Activated naive CD4-positive, alpha-beta T cell treated with anti-CD3 and anti-CD28 coated beads, Interleukin-2, amount 50 U/mL, for 24 hours (primary cell): ENCODE measurements around the gene COL8A1.
"Not testable (repeated sequence)": the region's sequence is repeated elsewhere in the genome, so short reads cannot be mapped to it uniquely, and the experiment has no call there.

ENCODE experiments used
- H3K27ac Mint-ChIP-seq: one replicate; pipeline ENCODE4 v1.8.0; 2021; ENCODE audit warnings: mild to moderate bottlenecking, mixed read lengths
- H3K27me3 Mint-ChIP-seq: one replicate; pipeline ENCODE4 v1.8.0; 2021; ENCODE audit warnings: mixed read lengths
- H3K36me3 Mint-ChIP-seq: one replicate; pipeline ENCODE4 v1.8.0; 2021; ENCODE audit warnings: mixed read lengths
- H3K4me1 Mint-ChIP-seq: one replicate; pipeline ENCODE4 v1.8.0; 2021; ENCODE audit warnings: mixed read lengths
- H3K4me3 Mint-ChIP-seq: one replicate; pipeline ENCODE4 v1.8.0; 2021; ENCODE audit warnings: mild to moderate bottlenecking, mixed read lengths
- H3K9me3 Mint-ChIP-seq: one replicate; pipeline ENCODE4 v1.8.0; 2021; ENCODE audit warnings: mixed read lengths

The COL8A1 gene

GRCh38 chr3:99638167-99638948 lies at the start of gene COL8A1:
TSS of gene COL8A1 (plus strand) at chr3:99638594. CDS start at chr3:99790683, 152,089 bp downstream.
- H3K36me3 Mint-ChIP-seq, result no peaks in the 10 kb centered on the region
- peaks cover 45% of the 10 kb centered on the region for H3K27me3 Mint-ChIP-seq
- H3K4me1 Mint-ChIP-seq, result peaks cover 18% of the 10 kb centered on the region
- H3K27ac Mint-ChIP-seq, result no peak within 1 kb of the TSS
- peak within 1 kb of the TSS; percentile 47 for H3K4me3 Mint-ChIP-seq
- H3K9me3 Mint-ChIP-seq, result no peaks in the 10 kb centered on the region

DNA sequence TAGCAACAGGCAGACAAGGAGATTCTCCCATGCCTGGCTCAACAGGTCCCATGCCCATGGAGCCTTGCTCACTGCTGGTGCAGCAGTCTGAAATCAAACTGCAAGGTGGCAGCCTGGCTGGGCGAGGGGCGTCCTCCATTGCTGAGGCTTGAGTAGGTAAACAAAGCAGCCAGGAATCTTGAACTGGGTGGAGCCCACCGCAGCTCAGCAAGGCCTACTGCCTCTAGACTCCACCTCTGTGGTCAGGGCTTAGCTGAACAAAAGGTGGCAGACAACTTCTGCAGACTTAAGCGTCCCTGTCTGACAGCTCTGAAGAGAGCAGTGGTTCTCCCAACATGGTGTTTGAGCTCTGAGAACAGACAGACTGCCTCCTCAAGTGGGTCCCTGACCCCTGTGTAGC lies 49.2 kb upstream of the COL8A1 start:
- not testable (repeated sequence) for H3K4me1 Mint-ChIP-seq, H3K27me3 Mint-ChIP-seq, H3K4me3 Mint-ChIP-seq, H3K9me3 Mint-ChIP-seq, H3K36me3 Mint-ChIP-seq, H3K27ac Mint-ChIP-seq

- Mint-ChIP-seq H3K27me3 (no peaks in the 10 kb centered on the region), H3K4me3 (no peak overlapping the region), H3K9me3 (no peaks in the 10 kb centered on the region), H3K4me1 (no peaks in the 10 kb centered on the region), H3K36me3 (no peaks in the 10 kb centered on the region), H3K27ac (no peak overlapping the region)
Observed at GRCh38 chr3:99599894-99600293, 38.5 kb upstream of the COL8A1 start.

DNA sequence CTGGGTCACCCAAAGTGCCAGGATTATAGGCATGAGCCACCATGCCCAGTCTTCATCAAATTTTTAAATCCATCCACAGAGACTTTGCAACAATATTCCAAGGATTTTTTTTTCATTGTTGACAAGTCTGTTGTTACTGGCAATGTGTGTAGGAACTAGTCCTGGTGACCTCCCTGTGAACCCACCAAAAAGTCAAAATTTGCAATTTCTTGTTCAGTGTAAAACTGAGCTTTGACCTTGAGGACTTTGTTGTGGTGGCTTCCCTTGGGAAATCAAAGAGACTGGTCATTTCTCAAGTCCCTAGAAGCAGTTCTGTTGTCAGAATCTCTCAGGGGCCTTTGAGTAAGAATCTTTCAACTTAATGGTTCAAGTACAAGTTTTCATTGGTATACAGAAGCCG lies 36.9 kb upstream of the COL8A1 start:
- no peak overlapping the region for H3K27ac Mint-ChIP-seq
- H3K4me3 Mint-ChIP-seq, result no peak overlapping the region
- H3K4me1 Mint-ChIP-seq, result no peaks in the 10 kb centered on the region
- H3K27me3 Mint-ChIP-seq, result no peaks in the 10 kb centered on the region
- H3K36me3 Mint-ChIP-seq, result no peaks in the 10 kb centered on the region
- no peaks in the 10 kb centered on the region for H3K9me3 Mint-ChIP-seq

- H3K4me1 Mint-ChIP-seq, result no peaks in the 10 kb centered on the region
- H3K27me3 Mint-ChIP-seq, result no peaks in the 10 kb centered on the region
- H3K36me3 Mint-ChIP-seq, result no peaks in the 10 kb centered on the region
- no peaks in the 10 kb centered on the region for H3K9me3 Mint-ChIP-seq
- H3K27ac Mint-ChIP-seq, result no peak overlapping the region
- H3K4me3 Mint-ChIP-seq, result no peak overlapping the region
Observed at GRCh38 chr3:99602183-99602582, 36.2 kb upstream of the COL8A1 start.

- Mint-ChIP-seq H3K36me3 (no peaks in the 10 kb centered on the region), H3K4me3 (no peak overlapping the region), H3K9me3 (peaks cover 5% of the 10 kb centered on the region), H3K4me1 (no peaks in the 10 kb centered on the region), H3K27me3 (peaks cover 3% of the 10 kb centered on the region), H3K27ac (no peak overlapping the region)
Observed at GRCh38 chr3:99607151-99607550, 31.2 kb upstream of the COL8A1 start.

DNA sequence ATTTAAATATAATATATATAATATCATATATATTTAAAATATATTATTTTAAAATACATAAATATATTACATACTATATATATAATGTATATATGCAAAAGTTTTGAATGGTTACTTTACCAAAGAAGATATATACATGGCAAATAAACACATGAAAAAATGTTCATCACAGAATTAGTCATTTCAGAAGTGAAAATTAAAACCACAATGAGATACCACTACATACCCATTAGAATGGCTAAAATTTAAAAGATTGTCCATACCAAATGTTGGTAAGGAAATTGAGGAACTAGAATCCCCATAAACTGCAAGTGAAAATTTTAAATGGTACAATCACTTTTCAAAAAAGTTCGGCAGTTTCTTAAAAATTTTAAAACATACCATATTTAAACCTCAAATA lies 23.6 kb upstream of the COL8A1 start:
- Mint-ChIP-seq H3K36me3 (no peaks in the 10 kb centered on the region), H3K27ac (no peak overlapping the region), H3K4me1 (no peaks in the 10 kb centered on the region), H3K4me3 (no peak overlapping the region), H3K27me3 (peaks cover 5% of the 10 kb centered on the region), H3K9me3 (peaks cover 4% of the 10 kb centered on the region)

GRCh38 chr3:99620077-99620767 lies 18.2 kb upstream of the COL8A1 start:
- Mint-ChIP-seq H3K9me3 (peaks cover under 1% of the 10 kb centered on the region), H3K27me3 (no peaks in the 10 kb centered on the region), H3K4me1 (no peaks in the 10 kb centered on the region)

DNA sequence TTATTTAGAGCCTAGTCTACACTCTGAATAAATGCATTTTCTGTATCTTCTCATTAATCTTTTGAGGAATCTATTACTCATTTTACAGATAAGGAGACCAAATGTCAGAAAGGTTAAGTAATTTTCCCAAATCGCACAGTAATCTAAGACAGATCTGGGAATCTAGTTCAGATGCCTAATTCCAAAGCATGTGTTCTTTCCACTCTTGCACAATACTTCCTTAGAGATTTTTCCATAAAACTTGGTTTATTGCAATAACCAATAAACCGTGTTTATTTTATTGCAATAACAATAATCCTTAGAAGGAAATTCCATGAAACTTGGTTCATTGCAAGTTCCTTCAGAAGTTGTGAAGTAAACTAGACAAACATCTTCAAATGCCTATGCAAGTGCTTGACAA lies 17.4 kb upstream of the COL8A1 start:
- Mint-ChIP-seq H3K4me1 (no peaks in the 10 kb centered on the region), H3K4me3 (no peak overlapping the region), H3K36me3 (no peaks in the 10 kb centered on the region), H3K27me3 (no peaks in the 10 kb centered on the region), H3K27ac (no peak overlapping the region), H3K9me3 (no peaks in the 10 kb centered on the region)

More at GRCh38 chr3:99620077-99620767, 18.2 kb upstream of the COL8A1 start:
- no peak overlapping the region for H3K4me3 Mint-ChIP-seq
- H3K36me3 Mint-ChIP-seq, result no peaks in the 10 kb centered on the region
- H3K27ac Mint-ChIP-seq, result no peak overlapping the region

- H3K36me3 Mint-ChIP-seq, result no peaks in the 10 kb centered on the region
- no peaks in the 10 kb centered on the region for H3K4me1 Mint-ChIP-seq
- no peak overlapping the region for H3K27ac Mint-ChIP-seq
- H3K4me3 Mint-ChIP-seq, result no peak overlapping the region
- H3K9me3 Mint-ChIP-seq, result no peaks in the 10 kb centered on the region
- H3K27me3 Mint-ChIP-seq, result no peaks in the 10 kb centered on the region
Observed at GRCh38 chr3:99624496-99625236, 13.7 kb upstream of the COL8A1 start.

DNA sequence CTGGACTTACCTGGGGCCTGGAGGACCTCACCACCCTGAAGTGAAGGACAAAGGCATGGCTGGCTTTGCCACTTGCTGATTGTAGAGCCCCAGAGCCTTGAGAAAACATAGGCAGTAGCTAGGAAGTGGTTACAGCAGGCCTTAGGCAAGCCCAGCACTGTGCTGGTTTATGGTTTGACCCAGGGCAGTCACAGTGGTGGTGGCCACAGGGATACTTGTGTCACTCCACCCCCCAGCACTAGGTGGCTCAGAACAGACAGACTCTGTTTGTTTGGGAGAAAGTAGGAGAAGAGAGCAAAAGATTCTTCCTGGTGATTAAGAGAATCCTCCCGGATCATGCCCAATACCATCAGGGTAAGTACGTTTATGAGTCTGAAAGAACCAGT lies 13.2 kb upstream of the COL8A1 start:
- no peaks in the 10 kb centered on the region for H3K36me3 Mint-ChIP-seq
- no peaks in the 10 kb centered on the region for H3K27me3 Mint-ChIP-seq
- no peak overlapping the region for H3K27ac Mint-ChIP-seq
- no peak overlapping the region for H3K4me3 Mint-ChIP-seq
- H3K4me1 Mint-ChIP-seq, result no peaks in the 10 kb centered on the region
- no peaks in the 10 kb centered on the region for H3K9me3 Mint-ChIP-seq

GRCh38 chr3:99625643-99626416 lies 12.6 kb upstream of the COL8A1 start:
- no peaks in the 10 kb centered on the region for H3K36me3 Mint-ChIP-seq
- H3K9me3 Mint-ChIP-seq, result no peaks in the 10 kb centered on the region
- no peak overlapping the region for H3K27ac Mint-ChIP-seq
- H3K27me3 Mint-ChIP-seq, result no peaks in the 10 kb centered on the region
- no peaks in the 10 kb centered on the region for H3K4me1 Mint-ChIP-seq
- no peak overlapping the region for H3K4me3 Mint-ChIP-seq

- H3K36me3 Mint-ChIP-seq, result no peaks in the 10 kb centered on the region
- H3K4me1 Mint-ChIP-seq, result no peaks in the 10 kb centered on the region
- no peak overlapping the region for H3K27ac Mint-ChIP-seq
- no peaks in the 10 kb centered on the region for H3K9me3 Mint-ChIP-seq
- no peak overlapping the region for H3K4me3 Mint-ChIP-seq
- H3K27me3 Mint-ChIP-seq, result no peaks in the 10 kb centered on the region
Observed at GRCh38 chr3:99626417-99626788, 12.0 kb upstream of the COL8A1 start.

DNA sequence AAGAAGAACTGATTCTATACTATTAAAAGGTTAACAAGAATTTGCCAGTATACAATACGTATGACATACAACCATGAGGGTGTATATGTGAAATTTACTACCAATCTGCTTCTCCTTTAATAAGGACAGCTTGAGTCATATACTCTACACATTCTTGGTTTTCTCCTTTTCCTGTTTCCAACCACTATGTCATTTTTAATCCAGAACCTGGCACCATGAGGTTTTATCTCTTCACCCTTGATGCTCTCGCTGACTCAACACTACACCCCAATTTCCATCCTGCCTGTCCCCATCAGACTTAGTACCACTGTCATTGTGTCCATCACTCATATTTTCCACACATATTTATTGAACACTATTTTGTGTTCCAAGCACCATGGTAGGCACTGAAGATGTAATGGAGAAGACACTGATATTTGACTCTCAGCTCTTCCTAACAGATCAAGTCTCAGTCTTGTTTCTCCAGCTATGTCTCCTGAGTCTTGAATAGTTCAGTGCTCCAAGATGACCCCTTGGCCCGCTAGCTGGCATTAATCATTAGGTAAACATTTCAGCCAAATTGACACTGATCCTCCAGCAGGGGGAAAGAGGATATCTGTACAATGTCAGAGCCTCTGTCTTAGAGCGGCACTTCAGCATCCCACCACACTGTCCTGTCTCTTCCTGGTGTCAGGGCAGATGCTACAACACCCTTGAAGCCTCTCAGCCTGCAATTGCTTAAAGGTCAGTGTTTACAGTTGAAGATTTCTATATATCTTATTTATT lies 11.2 kb upstream of the COL8A1 start:
- Mint-ChIP-seq H3K4me3 (no peak overlapping the region), H3K27ac (no peak overlapping the region), H3K4me1 (no peaks in the 10 kb centered on the region), H3K36me3 (no peaks in the 10 kb centered on the region), H3K27me3 (peaks cover 2% of the 10 kb centered on the region), H3K9me3 (no peaks in the 10 kb centered on the region)

DNA sequence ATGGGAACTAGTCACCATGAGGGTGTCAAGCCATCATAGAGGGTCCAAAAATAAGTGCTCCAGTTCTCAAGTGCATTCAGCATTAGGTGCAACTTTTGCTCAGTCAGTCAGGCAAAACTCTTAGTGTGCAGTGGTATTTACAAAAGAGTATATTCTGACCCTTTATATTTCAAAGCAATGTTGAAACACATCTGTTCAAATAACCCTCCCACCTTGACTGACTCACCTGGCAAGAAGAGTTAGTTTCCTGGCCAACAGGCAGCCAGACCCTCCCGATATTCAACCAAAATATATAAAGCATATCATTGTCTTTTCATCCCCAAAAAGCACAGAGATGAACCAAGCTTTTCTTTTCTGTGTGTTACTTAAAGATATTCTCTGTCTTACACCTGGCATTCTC lies 7.6 kb upstream of the COL8A1 start:
- Mint-ChIP-seq H3K9me3 (no peaks in the 10 kb centered on the region), H3K27ac (no peak overlapping the region), H3K27me3 (peaks cover 9% of the 10 kb centered on the region), H3K4me3 (no peak overlapping the region), H3K4me1 (no peaks in the 10 kb centered on the region), H3K36me3 (no peaks in the 10 kb centered on the region)
